K562 (cell line): ENCODE measurements around the gene TRAPPC1. TPM values are rescaled to one million over a fixed set of nuclear protein-coding genes. Genes with fewer than 3 reads are reported as not detected.

Experiments used
- ATAC-seq: fragments of 200-7000 bp; cut with Tn5 transposase; 3 replicates; pipeline ENCODE4 v1.9.1; 2020; ENCODE audit warnings: moderate library complexity
- BruUV-seq: library from RNA; stranded (reverse); fragments of 400-500 nt; replicated peaks from 2 replicates; lab custom pipeline; 2021; lab: Mats Ljungman, UMichigan
- CTCF ChIA-PET: fragments of 300-600 bp; formaldehyde crosslinking; extraction: SDS; loops from one replicate; lab custom pipeline; 2021; ENCODE audit warnings: low intra/inter-chr PET ratio; lab: Yijun Ruan, JAX
- POLR2A ChIA-PET: fragments of 300-600, 350-650 bp; sonication (Branson Sonifier 250); formaldehyde crosslinking; extraction: SDS; loops from one replicate; lab custom pipeline; 2021; ENCODE audit warnings: antibody characterized with exemption, inconsistent platforms; lab: Yijun Ruan, JAX
- DNase-seq, 4 experiments: peaks; one replicate each; pipeline versions ENCODE4 v3.0.0 to v3.0.0-alpha.2; 2011 to 2018; ENCODE audit warnings: low spot score in 3 of 4, mixed read lengths in 3 of 4; ENCODE audit errors: extremely low read depth in 1 of 4
- FAIRE-seq: peaks from 2 replicates; lab custom pipeline; 2011; peaks lifted over from hg19 to GRCh38; lab: Jason Lieb, UNC
- H2AFZ ChIP-seq: 2 replicates; pipeline ENCODE4 v1.6.0; 2011; ENCODE audit warnings: low read depth, low read length, control low read depth, inconsistent platforms
- H3K27ac ChIP-seq: fragments of 200-600 bp; 3 replicates; pipeline ENCODE4 v1.8.0; 2011; ENCODE audit warnings: low read depth, mild to moderate bottlenecking, control low read depth, inconsistent platforms, low read length, moderate library complexity, mixed read lengths; ENCODE audit errors: extremely low read depth
- H3K27me3 ChIP-seq, 2 experiments: fragments of 300-600 bp in 1 of 2; 2 replicates in 1 of 2; 3 replicates in 1 of 2; pipeline versions ENCODE4 v1.6.0 to v1.8.0; 2011; ENCODE audit warnings: inconsistent platforms in 2 of 2, low read length in 2 of 2, mild to moderate bottlenecking in 1 of 2, mixed read lengths in 1 of 2, moderate library complexity in 1 of 2; ENCODE audit not compliant: control insufficient read depth in 2 of 2, insufficient read depth in 2 of 2
- H3K36me3 ChIP-seq: fragments of 300-600 bp; 3 replicates; pipeline ENCODE4 v1.8.0; 2011; ENCODE audit warnings: mild to moderate bottlenecking, low read length, inconsistent platforms; ENCODE audit not compliant: control insufficient read depth, insufficient read depth
- H3K4me1 ChIP-seq, 2 experiments: fragments of 200-600 bp in 1 of 2; replicated peaks in 1 of 2; 2 replicates in 1 of 2; 3 replicates in 1 of 2; pipeline versions ENCODE4 v1.5.1 to v1.8.0; 2011; ENCODE audit warnings: inconsistent platforms in 2 of 2, low read length in 2 of 2, mild to moderate bottlenecking in 1 of 2, mixed read lengths in 1 of 2, moderate library complexity in 1 of 2; ENCODE audit not compliant: control insufficient read depth in 2 of 2, insufficient read depth in 2 of 2
- H3K4me2 ChIP-seq: 2 replicates; pipeline ENCODE4 v1.6.1; 2011; ENCODE audit warnings: low read length, control low read depth, inconsistent platforms, mixed read lengths; ENCODE audit not compliant: insufficient read depth
- H3K4me3 ChIP-seq: fragments of 200-600 bp; sonication (generic), shearing (Covaris generic); 2 replicates; pipeline ENCODE4 v1.5.1; 2016; ENCODE audit warnings: control low read depth, inconsistent platforms
- H3K79me2 ChIP-seq: fragments of 200-600 bp; 3 replicates; pipeline ENCODE4 v1.8.0; 2011; ENCODE audit warnings: low read length, inconsistent platforms; ENCODE audit not compliant: control insufficient read depth, insufficient read depth
- H3K9ac ChIP-seq, 2 experiments: 2 replicates each; pipeline versions ENCODE4 v1.6.0 to v1.6.1; 2011; ENCODE audit warnings: low read depth in 2 of 2, low read length in 2 of 2, control low read depth in 1 of 2, inconsistent platforms in 1 of 2, mild to moderate bottlenecking in 1 of 2, mixed read lengths in 1 of 2; ENCODE audit not compliant: insufficient read depth in 1 of 2
- H3K9me1 ChIP-seq: one replicate; pipeline ENCODE4 v1.6.0; 2011; ENCODE audit warnings: inconsistent platforms, mild to moderate bottlenecking, low read length, moderate library complexity; ENCODE audit not compliant: control insufficient read depth, insufficient read depth
- H3K9me3 ChIP-seq: replicated peaks from 2 replicates; pipeline ENCODE4 v1.5.1; 2011; ENCODE audit warnings: low read depth, low read length, inconsistent platforms; ENCODE audit not compliant: control insufficient read depth, insufficient read depth
- H4K20me1 ChIP-seq: replicated peaks from 2 replicates; pipeline ENCODE4 v1.6.1; 2011; ENCODE audit warnings: low read length, inconsistent platforms, mixed read lengths; ENCODE audit not compliant: control insufficient read depth, insufficient read depth
- CHD4 ChIP-seq: fragments of 200-600 bp; sonication (generic); IDR thresholded peaks from 3 replicates; pipeline ENCODE4 v1.6.1; 2012; ENCODE audit warnings: low read depth, mild to moderate bottlenecking, mixed read lengths, low read length, inconsistent platforms; ENCODE audit not compliant: insufficient read depth, insufficient replicate concordance, poor library complexity, severe bottlenecking
- FIP1L1 ChIP-seq: fragments of 200-400 bp; formaldehyde crosslinking; IDR thresholded peaks from 2 replicates; pipeline ENCODE4 v1.6.1; 2018; ENCODE audit warnings: mild to moderate bottlenecking, low read depth, low read length; ENCODE audit not compliant: poor library complexity, severe bottlenecking
- HDAC6 ChIP-seq: IDR thresholded peaks from 2 replicates; pipeline ENCODE4 v1.6.1; 2012; ENCODE audit warnings: low read depth, mild to moderate bottlenecking, control low read depth, inconsistent platforms, low read length, moderate library complexity
- HDAC8 ChIP-seq: fragments of 450-650 bp; IDR thresholded peaks from 2 replicates; pipeline ENCODE4 v1.6.1; 2016; ENCODE audit warnings: mild to moderate bottlenecking, missing genetic modification characterization, moderate library complexity, missing compliant biosample characterization
- NFRKB ChIP-seq: fragments of 450-650 bp; IDR thresholded peaks from 2 replicates; pipeline ENCODE4 v1.6.1; 2016; ENCODE audit warnings: low read depth
- PHF21A ChIP-seq: fragments of 450-650 bp; IDR thresholded peaks from 2 replicates; pipeline ENCODE4 v1.6.1; 2017; ENCODE audit warnings: low read depth, borderline replicate concordance
- SMC3 ChIP-seq: conservative IDR thresholded peaks from 2 replicates; pipeline ENCODE4 v1.6.1; 2011; ENCODE audit warnings: low read depth, low read length, improper control_type of control experiment; ENCODE audit not compliant: insufficient read depth
- SUPT5H ChIP-seq: fragments of 450-650 bp; IDR thresholded peaks from 2 replicates; pipeline ENCODE4 v1.6.1; 2016
- ZFP36 ChIP-seq: fragments of 150-350 bp; IDR thresholded peaks from 2 replicates; pipeline ENCODE4 v1.6.1; 2018; ENCODE audit warnings: low read length, low read depth; ENCODE audit not compliant: partially characterized antibody
- ZHX1 ChIP-seq: fragments of 150-350 bp; conservative IDR thresholded peaks from 2 replicates; pipeline ENCODE4 v1.6.1; 2014; ENCODE audit warnings: low read length
- ZKSCAN8 ChIP-seq: fragments of 200-800 bp; sonication (Bioruptor generic); IDR thresholded peaks from 2 replicates; pipeline ENCODE4 v1.6.1; 2016; ENCODE audit warnings: missing genetic modification characterization, missing compliant biosample characterization
- ZNF436 ChIP-seq: fragments of 250-450, 450-650 bp; sonication (Bioruptor Pico); formaldehyde crosslinking; IDR thresholded peaks from 2 replicates; pipeline ENCODE4 v1.7.0; 2020; ENCODE audit warnings: mild to moderate bottlenecking
- ZNF592 ChIP-seq: fragments of 450-650 bp; IDR thresholded peaks from 2 replicates; pipeline ENCODE4 v1.6.1; 2017; ENCODE audit warnings: antibody characterized with exemption, mild to moderate bottlenecking
- WGBS: fragments of 100-300 bp; shearing (Covaris generic); methylation state at CpG from one replicate; pipeline ENCODE4 v1.1.6; 2016; ENCODE audit warnings: low coverage, mixed read lengths; ENCODE audit not compliant: insufficient coverage; ENCODE audit errors: missing lambda C conversion rate; 5-methylcytosine and 5-hydroxymethylcytosine counted together
- in situ Hi-C: fragments of 300-500 bp; cut with MboI; formaldehyde crosslinking; loops from 4 replicates; pipeline ENCODE4 v1.15.0; 2018; ENCODE audit warnings: inconsistent platforms, mixed read lengths
- intact Hi-C: fragments of 100-400 bp; cut with micrococcal nuclease; formaldehyde crosslinking; loops from 2 replicates; pipeline ENCODE4 v1.14.2; 2022
- polyA plus RNA-seq, 8 experiments: library from polyadenylated mRNA; depleted of rRNA in 4 of 8; stranded (reverse) in 5 of 8; unstranded in 3 of 8; fragments of >200 nt; fragmentation: Nextera tagmentation in 2 of 8; fragmentation: Illumina TruSeq in 1 of 8; extraction: Ambion mirVana in 2 of 8; extraction: Trizol in 1 of 8; gene quantifications; 2 replicates each; pipeline versions ENCODE4 v1.2.1 to v1.2.3, GENCODE V29; 2011 to 2014; ENCODE audit warnings: inconsistent platforms in 1 of 8, missing spikeins in 1 of 8
- total RNA-seq, 7 experiments: library from RNA; depleted of rRNA in 6 of 7; stranded (reverse); fragments of >200 nt in 6 of 7; fragmentation: Illumina TruSeq in 2 of 7; extraction: Trizol in 2 of 7; gene quantifications; 2 replicates each; pipeline versions ENCODE4 v1.2.1 to v1.2.3, GENCODE V29; 2011 to 2021; ENCODE audit warnings: low replicate concordance in 1 of 7
- TF ChIP-seq, protein P1 (sequence below): sonication (generic); formaldehyde crosslinking; IDR thresholded peaks from 2 replicates; pipeline ENCODE4 v1.8.0; 2022; ENCODE audit warnings: mild to moderate bottlenecking, missing genetic modification reagents

The TRAPPC1 gene
- total and polyA plus RNA-seq, 9 of the 15 experiments (the other 6 are each of a cell fraction or from before 2014, with no cell fraction given): 11.7 to 82.8 (median 36.2) TPM

DNA sequence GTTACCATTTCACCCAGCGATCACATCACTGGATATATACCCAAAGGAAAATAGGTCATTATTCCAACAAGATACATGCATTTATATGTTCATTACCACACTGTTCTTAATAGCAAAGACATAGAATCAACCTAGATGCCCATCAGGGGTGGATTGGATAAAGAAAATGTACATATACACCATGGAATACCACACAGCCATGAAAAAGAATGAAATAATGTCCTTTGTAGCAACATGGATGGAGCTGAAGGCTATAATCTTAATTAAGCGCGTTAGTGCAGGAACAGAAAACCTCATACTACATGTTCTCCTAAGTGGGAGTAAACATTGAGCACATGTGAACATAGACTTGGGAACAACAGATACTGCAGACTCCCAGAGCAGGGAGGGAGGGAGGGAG is 18.8 kb upstream of the TRAPPC1 start (continued):
- TF ChIP-seq HDAC8 (tag): no peak
- 0 out of 2 replicates have a peak, but pooled peaks have one; percentile 29 for TF ChIP-seq SUPT5H
- no peak for TF ChIP-seq SMC3

DNA sequence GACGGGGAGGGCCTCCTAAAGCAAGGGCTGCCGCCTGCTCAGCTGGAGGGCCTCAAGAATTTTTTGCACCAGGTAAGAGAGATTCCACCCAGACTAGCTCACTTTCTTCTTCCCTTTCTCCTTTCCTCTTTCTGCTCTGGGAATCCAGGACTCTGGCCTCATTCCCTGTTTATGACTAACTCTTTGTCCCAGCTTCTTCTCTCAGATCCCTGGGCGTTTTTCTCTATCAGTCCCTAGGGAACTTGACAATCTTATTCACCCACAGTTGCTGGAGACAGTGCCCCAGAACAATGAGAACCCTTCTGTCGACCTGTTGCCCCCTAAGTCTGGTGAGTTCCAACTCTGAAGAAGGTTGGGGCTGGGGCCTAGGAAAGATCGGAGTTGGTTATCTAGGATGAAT is 15.9 kb upstream of the TRAPPC1 start:
- ChIA-PET CTCF (no interaction called here), POLR2A (interaction anchor here (1.4 kb wide), 1 partner anchor 8 kb away, joined by 4 read pairs; no protein-coding TSS in a partner anchor)
- H3K4me1 ChIP-seq: no peaks in the 10 kb centered on the region
- DNase-seq (no peak), FAIRE-seq (no peak), ATAC-seq (no peak)
- BruUV-seq: no TSS peak
- H4K20me1 ChIP-seq: no peaks in the 10 kb centered on the region
- H3K9me1 ChIP-seq: no peaks in the 10 kb centered on the region
- no peak overlapping the region for H3K4me2 ChIP-seq
- H3K9ac ChIP-seq: no peak overlapping the region
- peaks cover 55% of the 10 kb centered on the region for H3K36me3 ChIP-seq
- H3K79me2 ChIP-seq: no peaks in the 10 kb centered on the region
- no peak overlapping the region for H3K27ac ChIP-seq
- H2AFZ ChIP-seq: no peak overlapping the region
- no peaks in the 10 kb centered on the region for H3K9me3 ChIP-seq
- 69% methylated on average over 3 of the region's 5 CpGs for WGBS
- H3K4me3 ChIP-seq: no peak overlapping the region
- in situ Hi-C loops: no loop called here
- intact Hi-C loops: no loop called here
- H3K27me3 ChIP-seq: no peaks in the 10 kb centered on the region
- TF ChIP-seq ZHX1 (no peak), FIP1L1 (no peak), PHF21A (no peak), ZNF592 (no peak), HDAC6 (no peak), ZKSCAN8 (CRISPR knock-in tag) (no peak), ZNF436 (CRISPR knock-in tag) (no peak), NFRKB (no peak), CHD4 (no peak), ZFP36 (no peak)
- TF ChIP-seq, protein P1, sequence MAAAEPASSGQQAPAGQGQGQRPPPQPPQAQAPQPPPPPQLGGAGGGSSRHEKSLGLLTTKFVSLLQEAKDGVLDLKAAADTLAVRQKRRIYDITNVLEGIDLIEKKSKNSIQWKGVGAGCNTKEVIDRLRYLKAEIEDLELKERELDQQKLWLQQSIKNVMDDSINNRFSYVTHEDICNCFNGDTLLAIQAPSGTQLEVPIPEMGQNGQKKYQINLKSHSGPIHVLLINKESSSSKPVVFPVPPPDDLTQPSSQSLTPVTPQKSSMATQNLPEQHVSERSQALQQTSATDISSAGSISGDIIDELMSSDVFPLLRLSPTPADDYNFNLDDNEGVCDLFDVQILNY (CRISPR knock-in tag): no peak
